Measurements from ENCODE around the gene SBSN. TPM values are rescaled to one million over a fixed set of nuclear protein-coding genes. Genes with fewer than 3 reads are reported as not detected.

SBSN gene
- total RNA-seq, 1 experiment from 2014 or later: not detected

DNA sequence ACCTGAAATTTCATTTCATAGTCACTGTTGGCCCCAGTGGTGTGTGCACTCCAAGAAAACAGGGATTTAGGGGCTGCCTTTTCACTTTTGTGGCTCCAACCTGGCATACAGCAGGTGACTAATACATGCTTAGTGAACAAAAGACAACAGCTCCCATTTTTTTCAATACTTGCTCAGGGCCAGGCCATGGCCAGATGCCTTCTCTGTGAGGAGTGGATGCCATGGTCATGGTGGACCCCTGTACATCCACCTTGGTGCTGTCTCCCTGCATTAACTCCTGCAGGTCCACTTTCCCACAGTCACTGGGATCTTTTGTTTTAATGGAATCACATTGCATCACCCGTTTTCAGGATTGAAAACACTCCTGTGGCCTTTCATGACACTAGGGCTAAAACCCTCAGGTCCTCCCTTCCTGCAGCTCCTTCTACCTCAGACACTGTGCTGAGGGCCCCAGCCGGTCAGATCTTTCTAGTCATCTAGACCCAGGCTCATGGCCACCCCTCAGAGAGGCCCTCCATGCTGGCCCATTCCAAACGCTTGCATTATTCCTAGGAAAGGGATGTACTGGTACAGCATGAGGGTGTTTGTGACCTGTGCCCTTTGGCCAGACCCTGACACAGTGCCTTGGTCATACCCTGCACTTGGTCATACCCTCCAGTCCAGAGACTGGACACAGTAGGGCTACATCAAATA lies 16.1 kb upstream of the SBSN start:
- BruUV-seq (replicated peaks): no TSS peak
- Mint-ChIP-seq H3K36me3 (ENCODE audit: insufficient read depth, unreplicated experiment) (peaks cover 63% of the 10 kb centered on the region), H3K9me3 (ENCODE audit: low read depth, unreplicated experiment) (no peaks in the 10 kb centered on the region), H3K4me1 (ENCODE audit: low read depth, unreplicated experiment) (peaks cover 23% of the 10 kb centered on the region), H3K27me3 (ENCODE audit: unreplicated experiment) (no peaks in the 10 kb centered on the region), H3K4me3 (ENCODE audit: low read depth, unreplicated experiment) (peak overlapping the region; percentile 96), H3K27ac (ENCODE audit: unreplicated experiment) (peak overlapping the region; percentile 87)
- CTCF ChIA-PET: no interaction called here
- intact Hi-C loops (cut with micrococcal nuclease; ENCODE audit: unreplicated experiment): no loop called here
- TF ChIP-seq, protein P1, sequence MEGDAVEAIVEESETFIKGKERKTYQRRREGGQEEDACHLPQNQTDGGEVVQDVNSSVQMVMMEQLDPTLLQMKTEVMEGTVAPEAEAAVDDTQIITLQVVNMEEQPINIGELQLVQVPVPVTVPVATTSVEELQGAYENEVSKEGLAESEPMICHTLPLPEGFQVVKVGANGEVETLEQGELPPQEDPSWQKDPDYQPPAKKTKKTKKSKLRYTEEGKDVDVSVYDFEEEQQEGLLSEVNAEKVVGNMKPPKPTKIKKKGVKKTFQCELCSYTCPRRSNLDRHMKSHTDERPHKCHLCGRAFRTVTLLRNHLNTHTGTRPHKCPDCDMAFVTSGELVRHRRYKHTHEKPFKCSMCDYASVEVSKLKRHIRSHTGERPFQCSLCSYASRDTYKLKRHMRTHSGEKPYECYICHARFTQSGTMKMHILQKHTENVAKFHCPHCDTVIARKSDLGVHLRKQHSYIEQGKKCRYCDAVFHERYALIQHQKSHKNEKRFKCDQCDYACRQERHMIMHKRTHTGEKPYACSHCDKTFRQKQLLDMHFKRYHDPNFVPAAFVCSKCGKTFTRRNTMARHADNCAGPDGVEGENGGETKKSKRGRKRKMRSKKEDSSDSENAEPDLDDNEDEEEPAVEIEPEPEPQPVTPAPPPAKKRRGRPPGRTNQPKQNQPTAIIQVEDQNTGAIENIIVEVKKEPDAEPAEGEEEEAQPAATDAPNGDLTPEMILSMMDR (IDR thresholded peaks at IDR 0.05; ENCODE audit: unreplicated experiment): no peak
- no peak for DNase-seq

DNA sequence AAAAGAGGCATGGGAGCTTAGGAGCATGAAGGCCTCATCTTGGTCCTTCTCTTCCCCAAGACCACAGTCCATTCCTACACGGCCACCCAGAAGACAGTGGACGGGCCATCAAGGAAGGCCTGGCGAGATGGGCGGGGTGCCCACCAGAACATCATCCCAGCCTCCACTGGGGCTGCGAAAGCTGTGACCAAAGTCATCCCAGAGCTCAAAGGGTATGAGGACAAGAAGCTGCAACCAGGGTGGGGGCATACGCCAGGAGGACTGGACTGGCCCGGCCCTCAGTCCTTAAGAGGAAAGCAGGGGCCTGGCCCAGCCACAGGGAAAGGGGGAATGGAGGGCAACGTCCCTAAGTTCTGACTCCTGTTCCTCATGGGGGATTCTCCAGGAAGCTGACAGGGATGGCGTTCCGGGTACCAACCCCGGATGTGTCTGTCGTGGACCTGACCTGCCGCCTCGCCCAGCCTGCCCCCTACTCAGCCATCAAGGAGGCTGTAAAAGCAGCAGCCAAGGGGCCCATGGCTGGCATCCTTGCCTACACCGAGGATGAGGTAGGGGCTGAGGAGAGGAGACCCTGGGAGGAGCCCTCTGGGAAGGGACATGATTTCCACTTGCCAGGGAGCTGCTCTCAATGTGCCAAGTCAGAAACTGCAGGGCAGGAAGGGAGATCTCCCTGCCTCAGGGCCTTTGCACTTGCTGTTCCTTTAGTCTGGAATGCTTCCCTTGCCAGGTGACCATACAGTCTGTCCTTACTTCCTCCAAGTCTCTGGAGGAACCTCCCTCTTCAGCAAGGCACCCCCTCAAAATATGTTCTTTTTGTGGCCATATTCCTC lies 15.4 kb upstream of the SBSN start:
- no peak overlapping the region for H3K27ac Mint-ChIP-seq (ENCODE audit: unreplicated experiment)
- BruUV-seq (replicated peaks): no TSS peak
- no peaks in the 10 kb centered on the region for H3K27me3 Mint-ChIP-seq (ENCODE audit: unreplicated experiment)
- CTCF ChIA-PET: no interaction called here
- H3K4me1 Mint-ChIP-seq (ENCODE audit: low read depth, unreplicated experiment): peaks cover 16% of the 10 kb centered on the region
- no peak for DNase-seq
- H3K4me3 Mint-ChIP-seq (ENCODE audit: low read depth, unreplicated experiment): peak overlapping the region; percentile 96
- peaks cover 56% of the 10 kb centered on the region for H3K36me3 Mint-ChIP-seq (ENCODE audit: insufficient read depth, unreplicated experiment)
- no peaks in the 10 kb centered on the region for H3K9me3 Mint-ChIP-seq (ENCODE audit: low read depth, unreplicated experiment)
- TF ChIP-seq, protein P1 (IDR thresholded peaks at IDR 0.05; ENCODE audit: unreplicated experiment): no peak
- intact Hi-C loops (cut with micrococcal nuclease; ENCODE audit: unreplicated experiment): no loop called here

DNA sequence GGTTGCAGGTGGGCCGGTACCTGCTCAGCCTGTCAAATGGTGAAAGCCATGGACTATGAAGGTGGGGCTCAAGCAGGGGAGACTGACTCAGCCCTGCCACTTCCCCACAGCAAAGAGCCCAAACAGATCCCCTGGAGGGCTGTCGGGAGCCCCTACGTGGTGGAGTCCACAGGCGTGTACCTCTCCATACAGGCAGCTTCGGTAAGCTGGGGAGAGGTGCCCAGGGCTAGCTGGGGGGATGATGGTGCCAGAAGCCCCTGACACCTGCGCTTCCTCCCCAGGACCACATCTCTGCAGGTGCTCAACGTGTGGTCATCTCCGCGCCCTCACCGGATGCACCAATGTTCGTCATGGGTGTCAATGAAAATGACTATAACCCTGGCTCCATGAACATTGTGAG lies 14.1 kb upstream of the SBSN start:
- CTCF ChIA-PET: interaction anchor here (1.2 kb wide), 1 partner anchor 13 kb away, joined by 3 read pairs; no protein-coding TSS in a partner anchor
- Mint-ChIP-seq H3K27me3 (ENCODE audit: unreplicated experiment) (no peaks in the 10 kb centered on the region), H3K27ac (ENCODE audit: unreplicated experiment) (no peak overlapping the region), H3K4me1 (ENCODE audit: low read depth, unreplicated experiment) (peaks cover 13% of the 10 kb centered on the region), H3K36me3 (ENCODE audit: insufficient read depth, unreplicated experiment) (peaks cover 49% of the 10 kb centered on the region), H3K9me3 (ENCODE audit: low read depth, unreplicated experiment) (no peaks in the 10 kb centered on the region), H3K4me3 (ENCODE audit: low read depth, unreplicated experiment) (no peak overlapping the region)
- intact Hi-C loops (cut with micrococcal nuclease; ENCODE audit: unreplicated experiment): no loop called here
- no TSS peak for BruUV-seq (replicated peaks)
- TF ChIP-seq, protein P1 (IDR thresholded peaks at IDR 0.05; ENCODE audit: unreplicated experiment): no peak
- DNase-seq: no peak

DNA sequence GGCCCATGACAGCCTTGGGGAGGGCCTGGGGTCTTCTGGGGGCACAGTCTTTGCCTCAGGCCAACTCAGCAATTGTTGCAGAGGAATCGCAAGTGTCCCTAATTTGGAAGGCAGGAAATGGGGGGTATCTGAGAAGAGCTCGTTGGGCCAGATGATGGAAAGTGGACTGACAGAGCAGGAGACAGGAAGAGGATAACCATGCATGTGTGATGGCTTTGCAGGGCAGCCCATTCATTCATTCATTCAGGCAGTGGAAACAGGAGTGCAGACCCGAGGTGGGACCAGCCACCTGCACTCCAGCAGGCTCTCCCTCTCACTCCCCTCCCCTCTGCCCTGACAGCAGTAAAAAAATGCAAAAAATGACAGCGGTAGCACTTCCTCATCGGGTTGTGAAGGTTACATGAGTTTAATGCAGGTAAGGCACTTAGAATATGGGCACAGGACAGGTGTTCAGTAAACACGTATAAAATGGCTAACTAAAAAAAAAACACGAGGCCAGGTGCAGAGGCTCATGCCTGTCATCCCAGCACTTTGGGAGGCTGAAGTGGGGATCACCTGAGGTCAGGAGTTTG lies 12.3 kb upstream of the SBSN start:
- TF ChIP-seq, protein P1 (IDR thresholded peaks at IDR 0.05; ENCODE audit: unreplicated experiment): no peak
- intact Hi-C loops (cut with micrococcal nuclease; ENCODE audit: unreplicated experiment): no loop called here
- H3K36me3 Mint-ChIP-seq (ENCODE audit: insufficient read depth, unreplicated experiment): peaks cover 31% of the 10 kb centered on the region
- DNase-seq: no peak
- no peak overlapping the region for H3K27ac Mint-ChIP-seq (ENCODE audit: unreplicated experiment)
- no peaks in the 10 kb centered on the region for H3K4me1 Mint-ChIP-seq (ENCODE audit: low read depth, unreplicated experiment)
- no peaks in the 10 kb centered on the region for H3K9me3 Mint-ChIP-seq (ENCODE audit: low read depth, unreplicated experiment)
- H3K27me3 Mint-ChIP-seq (ENCODE audit: unreplicated experiment): no peaks in the 10 kb centered on the region
- no peak overlapping the region for H3K4me3 Mint-ChIP-seq (ENCODE audit: low read depth, unreplicated experiment)
- no TSS peak for BruUV-seq (replicated peaks)
- CTCF ChIA-PET: no interaction called here

All from Calu3 (cell line).